Measurements from ENCODE around the gene BTN2A1.

BTN2A1 gene

DNA sequence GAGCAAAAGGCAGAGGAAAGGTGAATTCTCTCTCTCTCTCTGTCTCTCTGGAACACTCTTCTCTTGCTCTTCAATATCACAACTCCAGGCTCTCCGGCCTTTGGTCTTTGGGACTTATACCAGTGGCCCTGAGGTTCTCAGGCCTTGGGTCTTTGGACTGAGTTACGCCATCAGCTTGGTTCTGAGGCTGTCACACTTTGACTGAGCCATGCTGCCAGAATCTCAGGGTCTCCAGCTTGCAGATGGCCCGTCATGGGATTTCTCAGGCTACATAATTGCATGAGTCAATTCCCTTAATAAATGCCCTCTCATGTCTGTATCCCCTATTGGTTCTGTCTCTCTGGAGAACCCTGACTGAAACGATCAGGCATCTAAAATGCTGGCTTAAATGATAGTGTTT is 12.9 kb downstream of the BTN2A1 start:
- DNase-seq = no peak

DNA sequence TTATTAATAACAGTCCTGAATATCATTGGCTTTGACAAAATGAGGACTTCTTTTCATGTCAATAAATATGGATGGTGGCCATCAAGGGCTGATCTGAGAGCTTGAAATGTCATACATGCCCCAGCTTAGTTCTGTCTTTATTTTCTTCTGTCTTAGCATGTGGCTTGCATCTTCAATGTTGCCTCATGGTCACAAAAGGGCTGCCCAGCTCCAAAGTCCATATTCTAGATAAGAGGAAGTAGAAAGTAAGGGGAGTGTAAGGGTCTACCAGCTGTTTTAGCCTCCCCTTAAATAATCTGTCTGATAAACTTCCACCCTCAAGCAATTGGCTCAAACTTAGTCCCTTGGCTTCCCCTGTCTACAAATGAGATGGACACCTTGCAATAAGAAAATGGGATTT is 14.2 kb downstream of the BTN2A1 start:
- DNase-seq = no peak

DNA sequence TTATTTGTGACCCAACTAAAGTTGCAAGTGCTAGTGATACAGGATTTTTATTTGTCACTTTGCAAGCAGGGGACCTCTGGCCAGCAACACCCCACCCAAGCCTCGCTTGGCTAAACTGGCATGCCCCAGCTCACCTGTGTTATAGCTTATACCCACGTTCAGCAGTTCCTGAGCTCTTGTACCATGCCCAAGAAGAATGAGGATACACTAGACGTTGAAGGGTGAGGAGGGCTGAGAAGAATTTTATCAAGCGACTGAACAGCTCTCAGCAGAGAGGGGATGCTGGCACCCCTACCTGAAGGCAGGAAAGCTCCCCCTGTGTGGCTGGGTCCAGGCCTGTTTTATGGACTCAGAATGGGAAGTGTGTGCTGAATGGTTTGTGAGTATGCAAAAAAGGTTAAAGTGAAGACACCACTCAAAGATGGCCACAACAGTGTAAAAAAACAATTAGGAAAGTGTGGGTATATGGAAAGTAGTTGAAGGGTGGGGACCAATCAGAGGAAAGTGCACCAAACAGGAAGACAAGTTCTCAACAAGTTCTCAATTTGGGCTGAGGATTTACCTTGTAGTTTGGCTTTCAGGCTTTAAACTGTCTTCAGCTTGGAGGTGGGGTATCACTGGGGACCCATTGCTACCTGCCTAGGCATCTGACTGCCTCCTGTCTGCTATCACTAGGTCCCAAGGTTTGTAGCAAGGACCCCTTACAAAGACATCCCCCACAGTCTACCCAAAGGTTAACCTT is 15.0 kb downstream of the BTN2A1 start:
- DNase-seq = no peak

DNA sequence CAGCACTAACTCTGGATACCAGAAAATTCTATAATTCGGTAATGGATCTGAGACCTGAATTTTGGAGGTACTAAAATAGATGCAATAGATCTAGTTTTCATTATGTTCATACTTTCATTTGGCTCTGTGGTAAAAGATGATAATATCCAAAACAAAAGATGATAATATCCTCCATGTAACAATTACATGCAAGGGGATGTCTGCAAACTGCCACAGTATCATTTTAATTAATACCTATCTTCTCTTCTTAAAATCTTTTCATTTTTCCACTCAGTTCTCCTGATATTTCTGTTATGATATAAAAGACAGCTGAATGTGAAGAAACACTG is 15.6 kb downstream of the BTN2A1 start:
- no peak for DNase-seq

DNA sequence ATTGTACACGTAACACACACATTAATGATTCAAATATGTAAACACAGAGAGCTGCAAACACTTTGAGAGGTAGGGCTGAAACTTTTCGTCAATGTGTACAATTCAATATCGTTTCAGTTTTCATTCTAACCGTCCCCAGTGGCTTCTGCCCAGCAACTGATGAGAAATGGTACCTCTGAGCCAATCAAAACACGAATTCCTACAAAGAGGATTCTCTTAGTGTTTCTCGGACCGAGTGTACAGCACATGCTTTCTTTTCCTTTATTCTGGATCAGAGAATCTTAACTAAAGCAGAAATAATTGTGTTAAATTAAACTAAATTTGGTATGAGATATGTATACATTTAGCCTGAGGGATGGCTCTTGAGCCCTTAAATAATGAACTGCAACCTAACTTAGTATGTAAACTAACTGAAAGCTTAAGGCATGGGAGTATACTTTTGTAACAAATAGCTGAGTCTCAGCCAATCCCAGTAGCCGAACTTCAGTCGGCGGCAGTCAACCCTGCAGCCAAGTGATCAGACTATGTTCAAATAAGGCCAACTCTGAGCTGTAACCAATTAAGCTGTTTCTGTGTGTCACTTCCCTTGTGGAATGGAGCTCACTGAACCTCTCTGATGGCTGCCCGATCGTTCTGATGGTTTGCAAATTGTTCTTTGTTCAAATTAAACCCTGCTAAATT is 16.1 kb downstream of the BTN2A1 start:
- peak; percentile 75 for DNase-seq

DNA sequence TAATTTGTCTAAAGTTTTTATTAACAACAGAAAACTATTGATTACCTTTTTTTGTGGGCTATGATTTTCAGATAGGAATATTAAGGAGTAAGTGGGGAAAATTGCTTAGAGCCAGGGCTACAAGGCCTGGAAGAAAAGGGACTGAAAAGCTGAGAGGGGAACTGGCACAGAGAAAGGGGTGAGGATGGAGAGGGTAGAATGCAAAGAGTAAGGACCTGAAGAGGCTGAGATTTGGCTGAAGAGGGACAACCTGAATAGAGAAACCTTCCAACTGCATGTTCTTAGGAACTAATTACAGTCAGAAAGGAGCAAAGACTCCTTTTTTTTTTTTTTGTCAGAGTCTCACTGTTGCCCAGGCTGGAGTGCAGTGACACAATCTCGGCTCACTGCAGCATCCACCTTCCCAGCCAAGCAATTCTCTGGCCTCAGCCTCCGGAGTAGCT is 16.7 kb downstream of the BTN2A1 start:
- no peak for DNase-seq

DNA sequence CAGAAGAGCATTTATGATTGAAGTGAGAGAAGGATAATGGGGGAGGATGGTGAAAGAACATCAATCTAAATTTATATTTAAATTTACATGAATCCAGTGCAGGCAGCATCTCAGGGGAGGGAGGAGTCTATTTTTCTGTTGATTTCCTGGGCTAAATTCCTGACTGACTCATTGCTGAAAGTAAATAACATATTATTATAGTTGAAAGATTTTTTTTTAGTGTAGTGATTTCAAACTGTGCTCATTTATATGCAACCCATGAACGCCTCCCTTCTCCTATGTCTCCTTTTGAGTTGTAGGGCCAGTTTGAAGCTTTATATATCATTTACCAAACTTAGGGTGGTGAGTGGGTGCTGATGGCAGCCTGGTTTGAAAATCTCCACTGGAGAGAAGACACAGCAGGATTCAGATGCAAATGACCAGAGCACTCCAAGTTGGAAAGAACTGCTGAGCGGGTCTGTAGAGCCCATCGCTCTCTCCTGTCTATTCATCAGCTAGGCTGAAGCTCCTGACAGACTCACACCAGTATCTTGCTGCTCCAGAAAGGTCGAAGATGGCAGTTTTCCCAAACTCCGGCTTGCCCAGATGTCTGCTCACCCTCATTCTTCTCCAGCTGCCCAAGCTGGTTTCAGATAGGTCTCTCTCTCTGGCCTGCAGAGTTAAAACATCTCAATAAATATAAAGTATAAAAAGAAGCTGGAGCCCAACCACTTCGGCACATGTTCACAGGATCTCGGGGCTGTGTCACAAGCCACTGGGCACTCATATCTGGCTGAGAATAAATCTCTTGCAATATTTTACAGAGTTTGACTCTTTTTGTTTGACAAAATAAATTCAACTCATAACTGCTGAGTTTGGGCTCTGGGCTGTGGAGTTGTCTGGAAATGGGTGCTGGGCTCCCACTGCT is 18.3 kb downstream of the BTN2A1 start:
- no peak for DNase-seq

DNA sequence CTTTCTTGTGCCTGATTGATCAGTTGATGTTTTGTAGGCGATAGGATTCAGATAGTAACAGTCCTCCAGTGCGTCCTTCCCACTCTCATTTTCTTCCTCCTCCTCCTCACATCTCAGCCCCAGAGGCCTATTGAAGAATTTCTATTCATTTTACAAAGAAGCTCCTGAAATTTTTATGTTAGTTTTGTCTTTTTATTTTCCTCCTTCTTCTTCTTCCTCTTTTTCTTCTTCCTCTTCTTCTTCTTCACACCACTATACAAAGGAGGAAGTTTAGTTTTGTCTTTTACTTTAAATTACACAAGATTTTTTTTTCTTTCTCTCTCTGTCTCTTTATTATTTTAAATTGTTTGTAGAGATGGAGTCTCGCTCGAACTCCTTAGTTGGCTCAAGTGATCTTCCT is 19.1 kb downstream of the BTN2A1 start:
- no peak for DNase-seq

DNA sequence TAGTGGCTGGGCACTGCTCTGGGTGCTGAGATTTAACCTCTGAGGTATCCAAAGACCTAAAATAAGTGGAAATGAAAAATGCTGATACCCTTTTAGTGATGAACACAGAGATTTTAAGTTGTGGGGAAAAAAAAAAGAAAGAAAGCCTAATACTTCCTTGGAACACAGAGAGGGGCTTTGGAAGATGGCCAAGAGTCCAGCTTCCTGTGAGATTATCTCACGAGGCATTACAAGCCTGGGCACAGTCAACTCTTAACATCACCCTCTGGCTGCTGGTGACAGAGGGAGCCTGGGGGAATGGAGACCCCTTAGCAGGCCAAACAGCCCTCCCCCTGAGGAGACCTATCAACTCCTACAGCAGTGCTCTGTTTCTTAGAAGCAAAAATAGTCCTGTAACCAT is 19.7 kb downstream of the BTN2A1 start:
- DNase-seq = no peak

DNA sequence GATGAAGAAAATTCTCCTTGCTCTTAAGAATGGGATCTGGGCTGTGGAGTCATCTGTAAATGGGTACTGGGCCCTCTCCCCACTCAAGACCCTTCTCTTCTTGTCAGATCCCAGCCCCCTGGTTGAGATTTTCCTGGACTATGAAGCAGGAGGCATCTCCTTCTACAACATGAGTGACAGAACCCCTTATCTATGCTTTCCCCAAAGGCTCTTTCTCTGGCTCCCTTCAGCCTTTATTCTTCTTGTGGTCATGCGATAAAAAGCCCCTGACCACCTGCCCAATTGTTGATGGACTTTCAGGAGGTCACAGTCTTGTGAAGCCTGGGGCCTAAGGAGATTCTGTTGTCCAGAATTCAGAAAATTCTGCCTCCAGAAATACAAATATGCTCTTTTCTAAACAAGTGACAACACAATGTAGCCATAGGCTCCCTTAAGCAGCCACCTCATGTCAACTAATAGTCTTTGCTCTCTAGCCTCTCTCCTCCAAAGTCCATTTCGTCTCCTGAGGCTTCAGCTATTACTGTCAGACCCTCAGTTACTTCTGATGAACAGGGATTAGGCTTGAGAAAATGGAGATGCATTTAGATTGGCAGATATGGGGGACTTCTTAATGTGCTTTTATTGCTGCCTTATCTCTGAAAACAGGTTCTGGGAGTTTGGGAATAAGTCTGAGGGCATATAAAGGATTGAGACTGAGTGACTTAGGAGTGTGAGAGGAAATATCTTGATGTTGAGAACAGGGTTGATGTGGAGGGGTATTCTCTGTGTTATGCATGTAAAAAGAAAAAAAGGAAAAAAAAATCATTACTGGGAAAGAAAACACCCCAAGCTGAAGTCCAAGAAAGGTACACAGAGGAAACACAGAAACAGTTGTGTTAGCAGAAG is 20.6 kb downstream of the BTN2A1 start:
- DNase-seq = no peak

DNA sequence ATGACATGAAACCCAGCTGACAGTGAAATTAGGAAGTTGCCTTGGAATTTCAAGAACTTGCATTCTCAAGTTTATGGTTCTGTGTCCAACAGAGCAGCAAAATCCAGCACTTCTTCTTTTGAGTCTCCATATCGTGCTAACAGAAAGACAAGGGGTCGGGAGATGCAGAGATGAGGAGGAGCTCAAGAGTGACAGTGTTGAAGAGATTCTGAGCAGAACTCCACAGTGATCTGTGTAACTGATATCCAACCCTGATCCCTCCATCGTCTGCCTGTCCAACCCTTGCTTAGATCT is 21.2 kb downstream of the BTN2A1 start:
- DNase-seq = no peak

DNA sequence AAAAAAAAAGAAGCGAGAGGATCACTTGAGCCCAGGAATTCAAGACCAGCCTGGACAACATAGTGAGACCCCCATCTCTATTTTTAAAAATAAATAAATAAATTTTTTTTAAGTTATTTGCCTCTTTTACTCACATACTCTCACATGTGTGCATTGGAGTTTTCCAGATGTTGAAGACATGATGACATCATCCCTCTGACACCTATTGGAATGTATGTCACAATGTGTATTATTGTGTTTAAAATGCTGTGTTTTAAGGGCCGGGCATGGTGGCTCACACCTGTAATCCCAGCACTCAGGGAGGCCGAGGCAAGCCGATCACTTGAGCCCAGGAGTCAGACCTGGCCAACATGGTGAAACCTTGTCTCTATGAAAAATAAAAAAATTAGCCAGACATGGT is 24.6 kb downstream of the BTN2A1 start:
- no peak for DNase-seq

DNA sequence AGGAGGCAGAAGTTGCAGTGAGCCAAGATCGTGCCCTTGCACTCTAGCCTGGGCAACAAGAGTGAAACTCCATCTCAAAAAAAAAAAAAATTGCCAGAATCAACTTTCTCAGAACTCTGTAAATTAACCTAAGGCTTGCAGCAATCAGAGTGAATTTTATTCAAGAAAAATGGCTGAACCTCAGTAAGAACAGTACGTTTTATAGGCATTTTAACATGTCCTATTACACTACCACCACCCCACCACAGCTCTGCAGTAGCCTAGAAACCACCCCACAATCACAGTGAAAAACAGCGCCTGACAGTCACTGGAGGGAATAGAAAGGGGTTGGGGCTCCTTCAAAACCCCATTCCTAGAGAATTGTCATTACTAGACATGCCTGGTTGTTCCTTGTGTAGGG is 26.0 kb downstream of the BTN2A1 start:
- DNase-seq = no peak

DNA sequence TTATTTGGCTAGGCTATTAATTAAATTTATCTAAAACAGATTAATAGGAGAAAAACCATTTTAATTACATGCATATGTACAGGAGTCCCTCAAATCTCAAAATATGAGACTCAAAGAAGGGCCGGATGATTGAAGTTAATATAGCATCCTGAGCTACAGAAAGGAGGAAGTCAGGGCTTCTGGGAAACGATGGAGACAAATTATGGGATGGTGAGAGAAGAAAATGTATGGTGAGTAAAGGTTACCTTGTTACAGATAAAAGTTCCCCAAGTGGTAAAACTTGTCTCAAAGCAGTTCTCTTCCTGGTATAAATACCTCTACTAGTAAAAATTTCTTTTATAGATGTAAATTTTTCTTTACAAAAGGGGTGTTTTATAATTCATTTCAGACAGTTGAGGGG is 26.4 kb downstream of the BTN2A1 start:
- DNase-seq = no peak

DNA sequence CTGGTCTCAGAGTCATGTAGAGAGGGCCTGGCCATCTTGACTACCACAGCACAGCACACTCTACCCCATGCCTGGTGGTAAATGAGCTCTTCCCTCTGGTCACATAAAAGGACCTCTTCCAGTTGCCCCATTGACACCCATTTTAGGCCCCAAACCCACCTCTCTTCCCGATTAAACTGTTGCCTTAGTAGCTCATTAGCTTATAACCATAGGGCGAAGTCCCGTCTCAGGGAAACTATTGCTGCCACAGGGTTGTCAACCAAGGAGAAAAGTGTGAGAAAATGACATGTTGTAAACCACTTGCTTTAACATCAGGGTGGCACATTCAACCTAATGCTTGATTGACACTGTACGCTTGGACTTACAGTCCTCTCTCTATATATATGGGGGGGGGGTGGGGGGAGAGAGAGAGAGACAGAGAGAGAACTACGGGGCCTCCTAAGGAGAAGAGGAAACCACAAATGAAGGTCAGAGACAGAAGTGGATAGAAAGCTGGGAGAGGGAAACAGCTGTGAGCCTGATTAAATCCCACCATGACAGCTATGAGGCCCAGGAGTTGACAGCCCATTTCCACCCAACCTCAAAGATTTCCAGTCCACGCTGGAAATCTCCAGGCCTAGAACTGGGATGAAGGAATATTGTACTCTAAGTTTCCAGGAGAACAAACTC is 27.5 kb downstream of the BTN2A1 start:
- DNase-seq = no peak

DNA sequence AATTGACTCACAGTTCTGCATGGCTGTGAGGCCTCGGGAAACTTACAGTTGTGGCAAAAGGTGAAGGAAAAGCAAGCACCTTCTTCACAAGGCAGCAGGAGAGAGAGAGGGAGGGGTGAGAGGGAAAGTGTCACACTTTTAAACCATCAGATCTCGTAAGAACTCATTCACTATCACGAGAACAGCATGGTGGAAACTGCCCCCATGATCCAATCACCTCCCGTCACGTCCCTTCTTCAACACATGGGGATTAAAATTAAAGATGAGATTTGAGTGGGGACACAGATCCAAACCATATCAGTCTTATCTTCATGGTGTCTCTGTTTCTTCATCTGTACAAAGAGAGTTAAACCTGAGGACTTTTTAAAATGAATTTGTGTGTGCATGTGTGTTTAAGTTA is 28.6 kb downstream of the BTN2A1 start:
- no peak for DNase-seq

DNA sequence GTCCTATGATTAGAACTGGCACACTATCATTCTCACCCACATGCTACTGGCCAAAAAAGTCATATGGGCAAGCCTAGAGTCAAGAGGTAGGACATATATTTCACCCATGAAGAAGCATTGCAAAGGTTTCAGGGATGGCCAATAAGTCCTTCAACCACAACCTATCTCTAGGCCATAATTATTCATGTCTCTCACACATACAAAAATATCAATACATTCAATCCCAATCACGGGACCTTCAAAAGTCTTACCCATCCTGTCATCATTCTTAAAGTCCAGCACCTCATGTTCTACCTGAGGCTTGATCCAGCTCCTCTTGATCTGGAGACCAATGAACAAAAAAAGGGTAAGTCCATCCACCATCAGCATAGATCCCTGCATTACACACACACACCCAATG is 29.7 kb downstream of the BTN2A1 start:
- no peak for DNase-seq

DNA sequence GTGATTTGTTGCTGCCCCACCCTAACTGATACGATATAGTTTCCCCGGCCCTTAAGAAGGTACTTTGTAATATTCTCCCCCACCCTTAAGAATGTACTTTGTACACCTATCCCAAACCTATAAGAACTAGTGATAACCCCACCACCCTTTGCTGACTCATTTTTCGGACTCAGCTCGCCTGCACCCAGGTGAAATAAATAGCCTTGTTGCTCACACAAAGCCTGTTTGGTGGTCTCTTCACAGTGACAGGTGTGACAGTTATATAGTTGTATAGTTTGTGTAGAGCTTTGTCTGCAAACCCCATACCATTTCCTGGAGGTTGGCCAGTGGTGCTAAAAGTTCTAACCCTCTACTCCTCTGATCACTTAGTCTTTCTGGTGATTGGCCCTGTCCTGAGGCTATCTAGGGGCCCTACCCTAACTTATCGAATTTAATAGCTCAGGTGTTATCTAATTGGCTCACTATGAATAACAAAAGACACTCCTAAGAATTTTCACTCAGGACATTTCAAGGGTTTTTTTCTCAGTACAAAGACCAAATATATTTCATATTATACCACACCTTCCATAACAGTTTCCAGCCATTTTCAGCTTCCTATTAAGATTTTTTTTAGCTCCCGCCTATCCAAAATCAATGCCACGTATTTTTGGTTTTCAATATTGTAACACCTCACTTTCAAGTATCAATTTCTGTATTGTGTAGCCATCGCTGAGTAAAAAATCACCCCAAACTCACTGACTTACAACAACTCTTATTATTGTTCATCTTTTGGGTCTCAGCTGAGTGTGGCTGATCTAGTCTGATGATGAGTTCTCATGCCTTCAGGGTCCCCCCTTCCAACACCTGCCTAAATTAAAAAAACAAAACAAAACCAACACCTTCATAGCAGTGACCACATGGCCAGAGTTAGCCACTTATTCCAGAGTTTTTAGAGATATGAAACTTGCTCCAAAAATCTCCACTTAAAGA is 32.5 kb downstream of the BTN2A1 start:
- DNase-seq = no peak

DNA sequence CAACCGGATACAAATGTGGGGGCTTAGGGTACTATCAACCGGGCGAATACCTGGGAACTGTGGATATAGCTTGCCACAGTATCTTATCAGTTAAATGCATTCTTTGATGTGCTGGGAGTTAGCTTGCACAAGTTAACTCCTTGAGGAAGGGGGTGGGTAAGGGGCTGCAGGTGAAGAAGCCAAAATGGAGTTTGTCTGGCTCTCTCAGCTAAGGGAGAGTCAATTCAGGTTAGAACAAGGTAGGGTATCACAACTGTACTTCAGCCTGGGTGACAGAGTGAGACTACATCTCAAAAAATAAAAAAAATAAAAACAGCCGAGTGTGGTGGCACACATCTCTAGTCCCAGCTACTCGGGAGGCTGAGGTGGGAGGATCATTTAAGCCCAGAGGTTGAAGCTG is 33.8 kb downstream of the BTN2A1 start:
- DNase-seq = no peak

DNA sequence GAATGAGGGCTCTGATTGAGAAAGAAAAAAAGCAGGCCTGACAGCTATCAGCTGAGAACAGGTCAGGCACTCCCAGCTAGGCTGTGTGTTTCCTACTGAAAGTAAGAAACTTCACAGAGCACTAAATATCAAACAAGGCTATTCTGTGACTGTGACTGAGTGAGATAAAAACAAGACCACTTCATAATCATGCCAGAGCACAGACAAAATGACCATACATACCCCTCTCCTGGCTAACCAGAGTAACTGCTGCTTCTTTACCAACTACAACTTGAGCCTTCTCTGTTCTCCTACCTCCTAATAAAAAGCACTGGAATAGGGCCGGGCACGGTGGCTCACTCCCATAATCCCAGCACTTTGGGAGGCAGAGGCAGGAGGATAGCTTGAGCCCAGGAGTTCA is 35.5 kb downstream of the BTN2A1 start:
- DNase-seq = no peak

DNA sequence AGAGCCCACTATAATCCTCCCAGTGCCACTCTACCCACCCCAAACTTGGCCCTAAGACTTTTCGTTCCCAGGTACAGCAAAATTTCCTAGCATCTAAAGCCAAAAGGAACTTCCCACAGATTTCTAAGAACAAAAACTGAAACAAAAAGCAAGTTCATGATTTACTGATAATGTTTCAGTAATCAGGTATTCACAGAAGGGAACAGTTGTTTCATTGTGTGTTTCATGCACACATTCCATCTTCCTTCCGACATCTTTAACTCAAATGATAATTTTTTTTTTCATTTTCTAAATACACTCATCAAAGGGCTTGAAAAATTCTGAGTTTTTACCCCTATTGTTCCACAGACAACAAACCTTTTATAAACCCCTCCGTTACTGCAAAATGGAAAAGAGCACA is 36.4 kb downstream of the BTN2A1 start:
- DNase-seq = no peak

All from right kidney (tissue), 1 donor.